ENCODE results near the gene PPP1R7.

The PPP1R7 gene

DNA sequence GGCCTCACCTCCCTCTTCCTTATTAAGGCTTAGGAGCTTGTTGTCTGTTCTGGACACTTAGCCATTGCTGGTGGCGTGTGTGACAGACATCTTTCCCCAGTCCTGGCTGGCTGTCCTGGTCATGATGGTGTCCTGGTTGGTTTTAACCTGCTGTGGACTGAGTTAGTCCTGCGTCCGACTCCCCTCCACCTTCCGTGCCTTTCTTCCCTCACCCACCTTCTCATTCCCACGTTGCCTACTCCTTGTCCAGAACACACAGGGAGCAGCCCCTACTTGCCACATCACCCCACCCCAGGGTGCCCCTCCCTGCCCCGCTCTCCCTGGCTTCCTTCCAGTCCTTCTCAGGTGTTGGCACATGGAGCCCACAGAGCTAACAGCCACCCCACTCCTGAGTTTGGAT, 47.7 kb downstream of the PPP1R7 start:
- no peaks in the 10 kb centered on the region for H3K9me3 ChIP-seq (ENCODE audit: control insufficient read depth, low read length)
- no peaks in the 10 kb centered on the region for H3K4me1 ChIP-seq (ENCODE audit: control insufficient read depth, insufficient read depth, low read length, poor library complexity, severe bottlenecking)
- H3K36me3 ChIP-seq (ENCODE audit: control insufficient read depth, insufficient read depth, low read length) = no peaks in the 10 kb centered on the region
- no peak overlapping the region for H3K27ac ChIP-seq (ENCODE audit: low read depth, low read length, severe bottlenecking)
- no peak overlapping the region for H3K4me3 ChIP-seq (ENCODE audit: extremely low read depth, insufficient read depth, low read length, poor library complexity, severe bottlenecking)
- 100% methylated on average over 2 to 3 of the region's 6 CpGs for WGBS, 2 experiments (ENCODE audit: insufficient coverage in 2 of 2)

DNA sequence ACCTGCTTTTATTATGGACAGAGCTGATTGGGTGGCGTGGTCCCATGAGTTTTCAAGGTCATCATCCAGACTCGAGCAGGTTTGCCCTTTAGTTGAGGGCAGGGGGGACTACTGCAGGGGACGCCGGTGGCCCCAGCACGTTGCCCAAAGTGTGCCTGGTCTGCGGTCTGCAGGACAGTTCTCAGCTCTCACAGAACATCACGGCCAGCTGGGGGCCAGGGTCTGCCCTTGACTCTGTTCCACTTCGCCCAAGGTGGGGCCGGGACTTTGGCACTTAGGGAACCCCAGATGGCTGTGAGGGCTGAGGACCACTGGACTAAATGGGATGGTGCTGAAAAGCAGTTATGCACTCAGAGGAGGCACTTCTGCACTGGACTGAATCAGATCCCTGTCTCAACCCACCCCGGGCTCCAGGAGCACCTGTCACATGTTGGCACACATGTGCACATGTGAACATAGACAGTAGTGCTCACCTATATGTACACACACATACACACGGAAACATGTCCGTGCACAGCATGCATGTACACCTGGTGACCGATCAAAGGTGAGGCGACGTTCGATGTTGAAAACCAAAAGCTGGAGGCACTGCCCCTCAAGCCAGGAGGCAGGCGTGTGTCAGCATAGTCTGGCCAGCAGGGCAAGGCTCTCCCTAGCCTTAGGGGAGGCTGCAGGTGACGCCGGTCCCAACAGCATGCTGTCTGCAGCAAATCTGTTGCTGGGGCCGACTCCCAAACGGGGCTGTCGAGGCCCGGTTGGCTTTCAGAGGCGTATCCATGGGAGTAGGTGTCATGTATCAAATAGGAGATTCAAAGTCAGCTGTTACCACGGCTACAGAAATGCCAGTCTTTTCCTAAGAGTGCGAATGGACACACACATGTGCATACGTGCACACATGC, 48.4 kb downstream of the PPP1R7 start:
- Histone ChIP-seq H3K4me3 (ENCODE audit: extremely low read depth, insufficient read depth, low read length, poor library complexity, severe bottlenecking) (no peak overlapping the region), H3K36me3 (ENCODE audit: control insufficient read depth, insufficient read depth, low read length) (no peaks in the 10 kb centered on the region), H3K27ac (ENCODE audit: low read depth, low read length, severe bottlenecking) (no peak overlapping the region), H3K9me3 (ENCODE audit: control insufficient read depth, low read length) (no peaks in the 10 kb centered on the region), H3K4me1 (ENCODE audit: control insufficient read depth, insufficient read depth, low read length, poor library complexity, severe bottlenecking) (no peaks in the 10 kb centered on the region)
- WGBS, 2 experiments (ENCODE audit: insufficient coverage in 2 of 2) = 85 to 87% methylated on average over 25 to 26 of the region's 27 CpGs

DNA sequence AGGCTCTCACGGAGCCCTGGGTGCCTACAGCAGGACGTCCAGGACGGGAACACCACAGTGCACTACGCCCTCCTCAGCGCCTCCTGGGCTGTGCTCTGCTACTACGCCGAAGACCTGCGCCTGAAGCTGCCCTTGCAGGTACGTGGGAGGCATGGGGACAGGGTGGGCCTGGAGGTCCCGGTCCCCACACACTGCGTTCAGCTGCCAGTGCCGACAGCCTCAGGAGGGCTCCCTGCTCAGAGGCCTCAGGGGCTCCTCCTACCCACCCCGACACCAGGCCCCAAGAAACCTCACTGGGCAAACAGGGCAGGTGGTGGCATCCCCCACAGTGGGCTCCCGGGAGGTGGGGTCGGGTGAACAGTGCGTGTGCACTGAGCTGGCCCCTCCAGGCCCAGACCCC, 49.0 kb downstream of the PPP1R7 start:
- H3K4me1 ChIP-seq (ENCODE audit: control insufficient read depth, insufficient read depth, low read length, poor library complexity, severe bottlenecking) = no peaks in the 10 kb centered on the region
- H3K27ac ChIP-seq (ENCODE audit: low read depth, low read length, severe bottlenecking) = no peak overlapping the region
- WGBS, 2 experiments (ENCODE audit: insufficient coverage in 2 of 2) = 91 to 95% methylated on average over 14 to 16 of the region's 16 CpGs
- H3K4me3 ChIP-seq (ENCODE audit: extremely low read depth, insufficient read depth, low read length, poor library complexity, severe bottlenecking) = no peak overlapping the region
- H3K9me3 ChIP-seq (ENCODE audit: control insufficient read depth, low read length) = no peaks in the 10 kb centered on the region
- no peaks in the 10 kb centered on the region for H3K36me3 ChIP-seq (ENCODE audit: control insufficient read depth, insufficient read depth, low read length)

DNA sequence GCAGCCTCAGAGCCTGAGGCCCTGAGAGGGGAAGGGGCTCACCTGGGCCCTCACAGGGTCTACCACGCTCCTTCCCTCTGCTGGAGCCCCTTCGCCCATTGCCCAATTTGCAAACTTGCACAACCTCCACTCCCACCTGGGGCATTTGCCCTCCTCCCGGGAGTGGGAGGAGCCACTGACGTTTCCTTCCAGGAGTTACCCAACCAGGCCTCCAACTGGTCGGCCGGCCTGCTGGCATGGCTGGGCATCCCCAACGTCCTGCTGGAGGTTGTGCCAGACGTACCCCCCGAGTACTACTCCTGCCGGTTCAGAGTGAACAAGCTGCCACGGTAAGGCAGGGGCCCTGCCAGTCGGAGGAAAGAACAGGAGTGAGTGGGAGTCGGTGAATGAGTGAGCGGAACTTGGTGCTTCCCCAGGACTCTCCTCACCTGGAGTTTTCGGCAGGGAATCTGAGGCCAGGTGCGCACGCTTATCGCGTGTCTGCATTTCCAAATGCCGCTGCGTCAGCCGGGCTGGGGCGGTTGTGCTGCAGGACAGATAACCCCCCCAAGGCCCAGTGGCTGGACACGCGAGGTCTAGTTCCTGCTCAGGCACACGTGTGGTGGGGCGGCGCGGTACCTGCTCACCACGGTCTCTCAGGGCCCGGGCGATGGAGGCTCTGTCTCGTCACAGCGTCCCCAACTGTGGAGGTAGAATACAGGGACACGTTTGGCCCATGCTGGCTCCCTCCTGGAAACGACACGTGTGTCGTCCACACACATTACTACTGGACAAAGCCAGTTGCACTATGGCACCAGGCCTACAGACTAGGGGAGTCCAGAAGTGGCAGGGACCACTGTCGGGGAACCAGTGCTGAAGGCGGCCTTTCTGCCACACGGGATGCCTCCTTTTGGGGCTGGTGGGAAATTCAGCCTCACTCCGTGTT, 49.9 kb downstream of the PPP1R7 start:
- Histone ChIP-seq H3K9me3 (ENCODE audit: control insufficient read depth, low read length) (no peaks in the 10 kb centered on the region), H3K4me1 (ENCODE audit: control insufficient read depth, insufficient read depth, low read length, poor library complexity, severe bottlenecking) (no peaks in the 10 kb centered on the region), H3K27ac (ENCODE audit: low read depth, low read length, severe bottlenecking) (no peak overlapping the region), H3K4me3 (ENCODE audit: extremely low read depth, insufficient read depth, low read length, poor library complexity, severe bottlenecking) (no peak overlapping the region), H3K36me3 (ENCODE audit: control insufficient read depth, insufficient read depth, low read length) (no peaks in the 10 kb centered on the region)
- 84 to 85% methylated on average over 39 to 41 of the region's 42 CpGs for WGBS, 2 experiments (ENCODE audit: insufficient coverage in 2 of 2)

DNA sequence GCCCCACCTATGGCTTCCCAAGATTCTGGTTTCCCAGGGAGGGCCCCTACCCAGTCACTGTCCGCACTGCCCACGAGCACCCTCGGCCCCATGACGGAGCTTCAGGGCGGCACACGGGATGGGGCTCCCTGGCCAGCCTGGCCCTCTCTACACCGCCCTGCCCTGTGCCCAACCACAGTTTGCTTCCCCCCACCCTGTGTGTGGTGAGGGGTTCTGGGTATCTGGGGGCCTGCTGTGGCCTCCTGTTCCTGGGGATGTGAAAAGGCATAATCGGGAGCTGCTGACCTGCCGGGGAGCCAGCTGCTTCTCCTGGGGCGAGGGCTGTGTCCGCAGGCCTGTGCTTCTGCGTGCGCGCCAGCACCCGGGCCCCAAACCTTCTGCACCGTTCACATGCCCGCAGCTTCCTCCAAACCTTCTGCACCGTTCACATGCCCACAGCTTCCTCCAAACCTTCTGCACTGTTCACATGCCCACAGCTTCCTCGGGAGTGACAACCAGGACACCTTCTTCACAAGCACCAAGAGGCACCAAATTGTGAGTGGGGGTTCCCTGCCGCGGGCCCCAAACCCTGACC, 50.6 kb downstream of the PPP1R7 start:
- H3K27ac ChIP-seq (ENCODE audit: low read depth, low read length, severe bottlenecking) = no peak overlapping the region
- no peaks in the 10 kb centered on the region for H3K4me1 ChIP-seq (ENCODE audit: control insufficient read depth, insufficient read depth, low read length, poor library complexity, severe bottlenecking)
- H3K36me3 ChIP-seq (ENCODE audit: control insufficient read depth, insufficient read depth, low read length) = no peaks in the 10 kb centered on the region
- H3K4me3 ChIP-seq (ENCODE audit: extremely low read depth, insufficient read depth, low read length, poor library complexity, severe bottlenecking) = no peak overlapping the region
- H3K9me3 ChIP-seq (ENCODE audit: control insufficient read depth, low read length) = no peaks in the 10 kb centered on the region
- WGBS, 2 experiments (ENCODE audit: insufficient coverage in 2 of 2) = 86 to 94% methylated on average over 19 to 20 of the region's 21 CpGs

DNA sequence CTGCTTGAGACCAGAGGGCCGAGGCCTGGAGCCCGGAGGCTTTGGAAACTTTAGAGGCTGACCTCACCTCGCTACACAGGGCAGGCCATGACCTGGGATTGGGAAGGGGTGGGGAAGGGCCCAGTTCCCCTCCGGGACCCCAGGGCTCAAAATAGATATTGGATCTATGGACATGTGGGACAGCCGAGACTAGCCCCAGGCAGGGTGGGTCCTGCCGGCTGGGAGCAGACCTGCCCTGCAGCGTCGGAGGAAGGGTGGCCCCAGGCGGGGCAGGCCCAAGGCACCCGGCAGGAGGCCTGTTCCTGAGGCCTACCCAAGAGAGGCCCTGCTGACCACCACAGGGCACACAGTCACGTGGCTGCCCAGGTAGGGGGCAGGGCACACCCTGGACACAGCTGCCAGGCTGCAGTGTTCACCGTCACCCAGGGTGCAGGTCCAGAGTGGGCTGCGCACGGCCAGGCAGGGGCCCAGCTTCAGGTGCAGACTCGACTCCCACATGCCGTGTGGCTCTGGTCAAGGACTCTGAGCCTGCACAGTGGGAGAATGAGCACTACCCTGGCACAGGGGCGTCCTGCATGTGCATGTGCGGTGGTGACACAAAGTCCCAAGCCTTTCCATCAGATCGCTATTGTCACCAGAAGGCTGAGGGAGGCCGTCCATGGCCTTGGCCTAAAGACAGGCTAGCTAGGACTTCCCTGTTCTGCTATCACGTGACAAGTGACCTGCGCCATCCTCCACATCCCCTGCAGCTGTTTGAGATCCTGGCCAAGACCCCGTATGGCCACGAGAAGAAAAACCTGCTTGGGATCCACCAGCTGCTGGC, 51.4 kb downstream of the PPP1R7 start:
- WGBS, 2 experiments (ENCODE audit: insufficient coverage in 2 of 2) = 92 to 93% methylated on average over 22 to 24 of the region's 24 CpGs
- Histone ChIP-seq H3K4me3 (ENCODE audit: extremely low read depth, insufficient read depth, low read length, poor library complexity, severe bottlenecking) (no peak overlapping the region), H3K9me3 (ENCODE audit: control insufficient read depth, low read length) (no peaks in the 10 kb centered on the region), H3K36me3 (ENCODE audit: control insufficient read depth, insufficient read depth, low read length) (no peaks in the 10 kb centered on the region), H3K4me1 (ENCODE audit: control insufficient read depth, insufficient read depth, low read length, poor library complexity, severe bottlenecking) (no peaks in the 10 kb centered on the region), H3K27ac (ENCODE audit: low read depth, low read length, severe bottlenecking) (no peak overlapping the region)

DNA sequence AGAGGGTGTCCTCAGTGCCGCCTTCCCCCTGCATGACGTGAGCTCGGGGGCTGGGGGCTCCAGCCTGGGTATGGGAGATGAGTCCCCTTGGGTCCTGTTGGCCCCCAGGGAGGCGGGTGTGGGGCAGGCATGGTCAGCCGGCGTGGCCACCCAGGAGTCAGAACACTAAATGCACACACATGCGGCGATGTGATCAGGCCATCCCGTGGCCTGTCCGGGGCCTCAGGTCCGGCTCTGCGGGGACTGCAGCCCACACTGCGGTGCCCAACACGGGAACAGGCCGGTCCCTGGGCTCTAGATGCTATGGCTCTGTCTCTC, 52.0 kb downstream of the PPP1R7 start:
- Histone ChIP-seq H3K27ac (ENCODE audit: low read depth, low read length, severe bottlenecking) (no peak overlapping the region), H3K36me3 (ENCODE audit: control insufficient read depth, insufficient read depth, low read length) (no peaks in the 10 kb centered on the region), H3K9me3 (ENCODE audit: control insufficient read depth, low read length) (no peaks in the 10 kb centered on the region), H3K4me1 (ENCODE audit: control insufficient read depth, insufficient read depth, low read length, poor library complexity, severe bottlenecking) (no peaks in the 10 kb centered on the region), H3K4me3 (ENCODE audit: extremely low read depth, insufficient read depth, low read length, poor library complexity, severe bottlenecking) (no peak overlapping the region)
- 87 to 89% methylated on average over 12 to 14 of the region's 15 CpGs for WGBS, 2 experiments (ENCODE audit: insufficient coverage in 2 of 2)

DNA sequence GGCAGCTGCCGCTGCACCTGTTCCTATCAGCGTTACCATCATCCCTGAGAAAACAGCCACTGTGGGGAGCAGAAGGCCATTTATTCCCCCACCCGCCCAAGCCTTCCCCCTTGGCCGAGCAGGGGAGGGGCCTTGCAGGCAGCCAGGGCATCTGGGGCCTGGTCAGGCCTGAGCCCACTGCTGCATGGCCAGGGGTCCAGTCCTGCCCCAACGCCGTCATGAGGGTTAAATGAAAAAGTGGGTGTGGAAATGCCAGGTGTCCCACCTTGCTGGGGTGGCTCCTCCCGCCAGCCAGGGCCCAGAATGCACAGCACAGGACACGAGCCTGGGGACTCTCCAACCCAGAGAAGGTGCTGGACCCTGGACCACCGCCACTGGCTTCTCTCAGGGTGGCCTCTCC, 52.4 kb downstream of the PPP1R7 start:
- Histone ChIP-seq H3K4me1 (ENCODE audit: control insufficient read depth, insufficient read depth, low read length, poor library complexity, severe bottlenecking) (no peaks in the 10 kb centered on the region), H3K36me3 (ENCODE audit: control insufficient read depth, insufficient read depth, low read length) (no peaks in the 10 kb centered on the region), H3K27ac (ENCODE audit: low read depth, low read length, severe bottlenecking) (no peak overlapping the region), H3K9me3 (ENCODE audit: control insufficient read depth, low read length) (no peaks in the 10 kb centered on the region), H3K4me3 (ENCODE audit: extremely low read depth, insufficient read depth, low read length, poor library complexity, severe bottlenecking) (no peak overlapping the region)
- WGBS, 2 experiments (ENCODE audit: insufficient coverage in 2 of 2) = 87 to 97% methylated on average over 6 of the region's 9 CpGs

DNA sequence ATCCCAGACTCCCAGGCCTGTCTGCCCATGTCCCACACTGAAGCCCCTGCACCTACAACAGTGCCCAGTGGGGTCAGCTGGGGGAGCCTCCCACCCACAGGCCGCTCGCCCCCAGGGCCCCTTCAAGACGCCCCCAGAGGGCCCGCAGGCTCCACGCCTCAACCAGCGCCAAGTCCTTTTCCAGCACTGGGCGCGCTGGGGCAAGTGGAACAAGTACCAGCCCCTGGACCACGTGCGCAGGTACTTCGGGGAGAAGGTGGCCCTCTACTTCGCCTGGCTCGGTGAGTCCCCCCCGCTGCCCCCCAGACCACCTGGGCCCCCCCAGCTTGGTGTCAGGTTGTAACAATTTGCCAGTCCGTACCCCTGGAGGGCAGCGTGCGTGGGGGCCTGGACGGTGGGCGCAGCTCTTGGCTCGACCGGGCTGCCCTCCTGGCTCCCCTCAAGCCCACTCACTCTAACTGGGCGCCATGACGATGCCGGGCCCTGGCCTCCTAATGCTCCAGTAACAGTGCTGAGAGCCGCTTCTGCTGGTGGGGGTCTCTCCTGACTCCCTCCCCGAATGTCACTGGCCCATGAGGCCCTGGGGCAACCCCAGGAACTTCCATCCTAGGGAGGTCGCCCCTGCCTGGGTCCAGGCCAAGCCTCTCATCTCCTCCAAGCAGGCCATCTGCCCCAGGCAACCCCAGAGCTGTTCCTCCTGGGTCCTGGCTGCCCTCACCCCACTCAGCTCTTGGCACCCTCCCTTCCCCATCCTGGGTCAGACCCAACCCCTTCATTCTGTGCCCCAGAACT, 53.1 kb downstream of the PPP1R7 start:
- H3K4me1 ChIP-seq (ENCODE audit: control insufficient read depth, insufficient read depth, low read length, poor library complexity, severe bottlenecking) = no peaks in the 10 kb centered on the region
- H3K9me3 ChIP-seq (ENCODE audit: control insufficient read depth, low read length) = no peaks in the 10 kb centered on the region
- WGBS, 2 experiments (ENCODE audit: insufficient coverage in 2 of 2) = 92 to 95% methylated on average over 23 to 24 of the region's 27 CpGs
- H3K27ac ChIP-seq (ENCODE audit: low read depth, low read length, severe bottlenecking) = no peak overlapping the region
- no peaks in the 10 kb centered on the region for H3K36me3 ChIP-seq (ENCODE audit: control insufficient read depth, insufficient read depth, low read length)
- no peak overlapping the region for H3K4me3 ChIP-seq (ENCODE audit: extremely low read depth, insufficient read depth, low read length, poor library complexity, severe bottlenecking)

All from mesodermal cell (in vitro differentiated cells).